WTC11 (cell line): ENCODE results near the gene C4BPB. TPM values are rescaled to one million over a fixed set of nuclear protein-coding genes. Genes with fewer than 3 reads are reported as not detected.

ENCODE experiments used
- ATAC-seq: fragments of 200-7000 bp; cut with Tn5 transposase; 2 replicates; pipeline ENCODE4 v1.10.0; 2021; ENCODE audit warnings: mild to moderate bottlenecking, moderate library complexity
- CTCF ChIA-PET: fragments of 300-600 bp; sonication (Branson Sonifier 250); formaldehyde crosslinking; loops from one replicate; lab custom pipeline; 2021; ENCODE audit warnings: antibody characterized with exemption; lab: Charles Lee
- POLR2A ChIA-PET: fragments of 350-600 bp; sonication (Branson Sonifier 250); formaldehyde crosslinking; loops from one replicate; lab custom pipeline; 2021; ENCODE audit warnings: antibody characterized with exemption; lab: Charles Lee
- DNase-seq: peaks from one replicate; pipeline ENCODE4 v3.0.0; 2021; ENCODE audit warnings: low spot score
- H3K27ac Mint-ChIP-seq: 2 replicates; pipeline ENCODE4 v1.8.0; 2021; ENCODE audit warnings: mixed read lengths
- H3K27me3 Mint-ChIP-seq: 2 replicates; pipeline ENCODE4 v1.8.0; 2021; ENCODE audit warnings: low read depth, mild to moderate bottlenecking, moderate library complexity, mixed read lengths
- H3K36me3 Mint-ChIP-seq: 2 replicates; pipeline ENCODE4 v1.8.0; 2021; ENCODE audit warnings: mixed read lengths
- H3K4me1 Mint-ChIP-seq: 2 replicates; pipeline ENCODE4 v1.8.0; 2022; ENCODE audit warnings: mixed read lengths
- H3K4me3 Mint-ChIP-seq: 2 replicates; pipeline ENCODE4 v1.8.0; 2021; ENCODE audit warnings: mild to moderate bottlenecking, moderate library complexity, mixed read lengths
- H3K9me3 Mint-ChIP-seq: 2 replicates; pipeline ENCODE4 v1.8.0; 2021; ENCODE audit warnings: mixed read lengths
- ATF6 ChIP-seq: sonication (generic); formaldehyde crosslinking; IDR thresholded peaks from 2 replicates; pipeline ENCODE4 v1.8.1; 2023; ENCODE audit warnings: mild to moderate bottlenecking, missing genetic modification reagents
- CBFB ChIP-seq: sonication (generic); formaldehyde crosslinking; IDR thresholded peaks from 2 replicates; pipeline ENCODE4 v1.8.1; 2022; ENCODE audit warnings: mild to moderate bottlenecking, low read depth, missing genetic modification reagents
- FOXP1 ChIP-seq: sonication (generic); formaldehyde crosslinking; IDR thresholded peaks from 2 replicates; pipeline ENCODE4 v1.8.0; 2022; ENCODE audit warnings: missing genetic modification reagents, mild to moderate bottlenecking, moderate library complexity, borderline replicate concordance
- FOXP4 ChIP-seq: sonication (generic); formaldehyde crosslinking; IDR thresholded peaks from 2 replicates; pipeline ENCODE4 v1.8.0; 2022; ENCODE audit warnings: mild to moderate bottlenecking, missing genetic modification reagents
- GABPB1 ChIP-seq: sonication (generic); formaldehyde crosslinking; IDR thresholded peaks from 2 replicates; pipeline ENCODE4 v1.8.1; 2023; ENCODE audit warnings: mild to moderate bottlenecking, missing genetic modification reagents
- GRHL2 ChIP-seq: fragments of 250-450 bp; sonication (Bioruptor Pico); IDR thresholded peaks from 2 replicates; pipeline ENCODE4 v1.8.0; 2022; ENCODE audit warnings: mild to moderate bottlenecking, moderate library complexity; ENCODE audit not compliant: insufficient replicate concordance, severe bottlenecking
- GTF2I ChIP-seq: fragments of 250-450 bp; sonication (Bioruptor Pico); conservative IDR thresholded peaks from 2 replicates; pipeline ENCODE4 v1.4.0; 2021; ENCODE audit warnings: mild to moderate bottlenecking
- HMGA2 ChIP-seq: fragments of 250-450 bp; sonication (Bioruptor Pico); IDR thresholded peaks from 2 replicates; pipeline ENCODE4 v1.4.0; 2021; ENCODE audit warnings: mild to moderate bottlenecking, moderate library complexity
- JAZF1 ChIP-seq: fragments of 250-450 bp; sonication (Bioruptor Pico); IDR thresholded peaks from 2 replicates; pipeline ENCODE4 v1.9.0; 2021; ENCODE audit warnings: moderate library complexity, mild to moderate bottlenecking, inconsistent platforms
- NR2C2 ChIP-seq: sonication (generic); formaldehyde crosslinking; IDR thresholded peaks from 2 replicates; pipeline ENCODE4 v1.8.0; 2022; ENCODE audit warnings: mild to moderate bottlenecking, missing genetic modification reagents
- PREB ChIP-seq: sonication (generic); formaldehyde crosslinking; IDR thresholded peaks from 2 replicates; pipeline ENCODE4 v1.8.1; 2022; ENCODE audit warnings: mild to moderate bottlenecking, missing genetic modification reagents, moderate library complexity, borderline replicate concordance
- PRRX2 ChIP-seq: fragments of 250-450 bp; sonication (Bioruptor Pico); IDR thresholded peaks from 2 replicates; pipeline ENCODE4 v1.8.0; 2021; ENCODE audit warnings: mild to moderate bottlenecking
- RORB ChIP-seq: fragments of 250-450 bp; sonication (Bioruptor Pico); IDR thresholded peaks from 2 replicates; pipeline ENCODE4 v1.9.0; 2021; ENCODE audit warnings: mild to moderate bottlenecking
- SOX15 ChIP-seq: fragments of 250-450 bp; sonication (Bioruptor Pico); IDR thresholded peaks from 2 replicates; pipeline ENCODE4 v1.9.0; 2021; ENCODE audit warnings: mild to moderate bottlenecking
- TCF7 ChIP-seq: sonication (generic); formaldehyde crosslinking; IDR thresholded peaks from 2 replicates; pipeline ENCODE4 v1.8.0; 2022; ENCODE audit warnings: mild to moderate bottlenecking, low read depth, missing genetic modification reagents, moderate library complexity
- TEAD1 ChIP-seq: sonication (generic); formaldehyde crosslinking; IDR thresholded peaks from 2 replicates; pipeline ENCODE4 v1.8.0; 2022; ENCODE audit warnings: mild to moderate bottlenecking, missing genetic modification reagents
- ZBTB21 ChIP-seq: sonication (generic); formaldehyde crosslinking; IDR thresholded peaks from 2 replicates; pipeline ENCODE4 v1.8.1; 2023; ENCODE audit warnings: mild to moderate bottlenecking, missing genetic modification reagents, borderline replicate concordance
- ZNF138 ChIP-seq: sonication (generic); formaldehyde crosslinking; conservative IDR thresholded peaks from 2 replicates; pipeline ENCODE4 v1.8.1; 2022; ENCODE audit warnings: mild to moderate bottlenecking, moderate library complexity, missing genetic modification reagents
- ZNF396 ChIP-seq: fragments of 250-450 bp; sonication (Bioruptor Pico); IDR thresholded peaks from 2 replicates; pipeline ENCODE4 v1.8.0; 2021; ENCODE audit warnings: mild to moderate bottlenecking, moderate library complexity, borderline replicate concordance
- ZNF423 ChIP-seq: fragments of 250-450 bp; sonication (Bioruptor Pico); IDR thresholded peaks from 2 replicates; pipeline ENCODE4 v2.1.2; 2022; ENCODE audit warnings: mild to moderate bottlenecking, moderate library complexity
- ZNF671 ChIP-seq: fragments of 250-450 bp; sonication (Bioruptor Pico); IDR thresholded peaks from 2 replicates; pipeline ENCODE4 v1.8.0; 2021; ENCODE audit warnings: mild to moderate bottlenecking
- total RNA-seq: library from RNA; stranded (reverse); gene quantifications from 3 replicates; pipeline ENCODE4 v1.2.3, GENCODE V29; 2021
- TF ChIP-seq, protein P1 (sequence below): fragments of 250-450 bp; sonication (Bioruptor Pico); IDR thresholded peaks from 2 replicates; pipeline ENCODE4 v1.9.0; 2021; ENCODE audit warnings: moderate library complexity, mild to moderate bottlenecking, inconsistent platforms, borderline replicate concordance
- TF ChIP-seq, protein P2 (sequence below): sonication (generic); formaldehyde crosslinking; IDR thresholded peaks from 2 replicates; pipeline ENCODE4 v1.8.1; 2023; ENCODE audit warnings: mild to moderate bottlenecking, missing genetic modification reagents, moderate library complexity

C4BPB gene
- total RNA-seq, 1 experiment from 2014 or later = 0.26 TPM

GRCh38 chr1:207085887-207086286, 2.8 kb upstream of the C4BPB start (continued):
- TF ChIP-seq TEAD1 (CRISPR knock-in tag) (no peak), TCF7 (CRISPR knock-in tag) (no peak), PRRX2 (CRISPR knock-in tag) (no peak)

- no peak overlapping the region for H3K27ac Mint-ChIP-seq
- CTCF ChIA-PET = no interaction called here
- POLR2A ChIA-PET = no interaction called here
- no peaks in the 10 kb centered on the region for H3K36me3 Mint-ChIP-seq
- TF ChIP-seq RORB = no peak
- no peak for TF ChIP-seq ATF6 (CRISPR knock-in tag)
- no peak for TF ChIP-seq NR2C2 (CRISPR knock-in tag)
- TF ChIP-seq ZNF671 (CRISPR knock-in tag) = no peak
- no peak for TF ChIP-seq ZNF423
- TF ChIP-seq JAZF1 (CRISPR knock-in tag) = no peak
- TF ChIP-seq FOXP4 = no peak
- no peak for TF ChIP-seq FOXP1
- TF ChIP-seq, protein P1, sequence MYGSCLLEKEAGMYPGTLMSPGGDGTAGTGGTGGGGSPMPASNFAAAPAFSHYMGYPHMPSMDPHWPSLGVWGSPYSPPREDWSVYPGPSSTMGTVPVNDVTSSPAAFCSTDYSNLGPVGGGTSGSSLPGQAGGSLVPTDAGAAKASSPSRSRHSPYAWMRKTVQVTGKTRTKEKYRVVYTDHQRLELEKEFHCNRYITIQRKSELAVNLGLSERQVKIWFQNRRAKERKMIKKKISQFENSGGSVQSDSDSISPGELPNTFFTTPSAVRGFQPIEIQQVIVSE (CRISPR knock-in tag) = no peak
- TF ChIP-seq GABPB1 (CRISPR knock-in tag) = no peak
- TF ChIP-seq HMGA2 = no peak
- no peak for TF ChIP-seq ZNF138 (CRISPR knock-in tag)
- TF ChIP-seq PREB (CRISPR knock-in tag) = no peak
- TF ChIP-seq SOX15 (CRISPR knock-in tag) = no peak
- ATAC-seq (no peak), DNase-seq (no peak)
- H3K4me1 Mint-ChIP-seq = peaks cover 18% of the 10 kb centered on the region
- no peaks in the 10 kb centered on the region for H3K27me3 Mint-ChIP-seq
- no peaks in the 10 kb centered on the region for H3K9me3 Mint-ChIP-seq
- no peak overlapping the region for H3K4me3 Mint-ChIP-seq
Measured at GRCh38 chr1:207088161-207088560, 499 bp upstream of the C4BPB start.

DNA sequence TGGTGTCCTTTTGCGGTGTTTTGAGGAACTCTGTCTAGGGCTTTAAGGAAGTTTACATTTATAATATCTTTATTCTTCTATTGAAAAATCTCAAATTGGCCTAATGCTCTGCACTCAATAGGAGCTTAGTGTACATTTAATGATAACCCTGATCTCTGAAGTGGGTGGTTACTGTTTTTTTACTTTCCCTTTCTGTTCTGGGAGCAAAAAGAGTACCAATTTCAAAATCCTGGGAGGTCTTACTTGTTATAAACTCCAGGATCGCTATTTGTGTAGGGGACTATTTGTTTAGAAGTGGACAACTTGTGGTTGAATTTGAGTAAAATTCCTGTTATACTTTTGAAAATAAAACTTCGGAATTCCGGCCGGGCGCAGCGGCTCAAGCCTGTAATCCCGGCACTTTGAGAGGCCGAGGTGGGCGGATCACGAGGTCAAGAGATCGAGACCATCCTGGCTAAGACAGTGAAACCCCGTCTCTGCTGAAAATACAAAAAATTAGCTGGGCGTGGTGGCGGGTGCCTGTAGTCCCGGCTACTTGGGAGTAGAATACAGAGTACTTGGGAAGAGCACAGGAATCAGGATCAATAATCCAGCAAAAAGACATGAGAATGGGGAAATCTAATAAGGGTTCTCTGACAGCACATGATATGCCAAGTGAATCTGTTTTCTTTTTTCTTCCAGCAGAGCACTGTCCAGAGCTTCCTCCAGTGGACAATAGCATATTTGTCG, 1.1 kb downstream of the C4BPB start:
- H3K27me3 Mint-ChIP-seq = no peaks in the 10 kb centered on the region
- ATAC-seq = no peak
- ChIA-PET CTCF (interaction anchor here (1.0 kb wide), 1 partner anchor 155 kb away, joined by 3 read pairs; no protein-coding TSS in a partner anchor), POLR2A (no interaction called here)
- no peak for DNase-seq
- TF ChIP-seq TCF7 (CRISPR knock-in tag) (no peak), GRHL2 (CRISPR knock-in tag) (no peak), ZNF396 (CRISPR knock-in tag) (no peak), GTF2I (CRISPR knock-in tag) (no peak), ZBTB21 (CRISPR knock-in tag) (no peak), CBFB (CRISPR knock-in tag) (no peak)
- TF ChIP-seq, protein P2, sequence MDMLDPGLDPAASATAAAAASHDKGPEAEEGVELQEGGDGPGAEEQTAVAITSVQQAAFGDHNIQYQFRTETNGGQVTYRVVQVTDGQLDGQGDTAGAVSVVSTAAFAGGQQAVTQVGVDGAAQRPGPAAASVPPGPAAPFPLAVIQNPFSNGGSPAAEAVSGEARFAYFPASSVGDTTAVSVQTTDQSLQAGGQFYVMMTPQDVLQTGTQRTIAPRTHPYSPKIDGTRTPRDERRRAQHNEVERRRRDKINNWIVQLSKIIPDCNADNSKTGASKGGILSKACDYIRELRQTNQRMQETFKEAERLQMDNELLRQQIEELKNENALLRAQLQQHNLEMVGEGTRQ (CRISPR knock-in tag) = no peak
- H3K9me3 Mint-ChIP-seq = no peaks in the 10 kb centered on the region
- H3K36me3 Mint-ChIP-seq = no peaks in the 10 kb centered on the region
- no peak overlapping the region for H3K4me3 Mint-ChIP-seq
- peaks cover 12% of the 10 kb centered on the region for H3K4me1 Mint-ChIP-seq
- H3K27ac Mint-ChIP-seq = no peak overlapping the region
